ENCODE data around the gene SIGLEC11.
"Not testable (repeated sequence)": the region's sequence is repeated elsewhere in the genome, so short reads cannot be mapped to it uniquely, and the experiment has no call there.

SIGLEC11 gene, protein sequence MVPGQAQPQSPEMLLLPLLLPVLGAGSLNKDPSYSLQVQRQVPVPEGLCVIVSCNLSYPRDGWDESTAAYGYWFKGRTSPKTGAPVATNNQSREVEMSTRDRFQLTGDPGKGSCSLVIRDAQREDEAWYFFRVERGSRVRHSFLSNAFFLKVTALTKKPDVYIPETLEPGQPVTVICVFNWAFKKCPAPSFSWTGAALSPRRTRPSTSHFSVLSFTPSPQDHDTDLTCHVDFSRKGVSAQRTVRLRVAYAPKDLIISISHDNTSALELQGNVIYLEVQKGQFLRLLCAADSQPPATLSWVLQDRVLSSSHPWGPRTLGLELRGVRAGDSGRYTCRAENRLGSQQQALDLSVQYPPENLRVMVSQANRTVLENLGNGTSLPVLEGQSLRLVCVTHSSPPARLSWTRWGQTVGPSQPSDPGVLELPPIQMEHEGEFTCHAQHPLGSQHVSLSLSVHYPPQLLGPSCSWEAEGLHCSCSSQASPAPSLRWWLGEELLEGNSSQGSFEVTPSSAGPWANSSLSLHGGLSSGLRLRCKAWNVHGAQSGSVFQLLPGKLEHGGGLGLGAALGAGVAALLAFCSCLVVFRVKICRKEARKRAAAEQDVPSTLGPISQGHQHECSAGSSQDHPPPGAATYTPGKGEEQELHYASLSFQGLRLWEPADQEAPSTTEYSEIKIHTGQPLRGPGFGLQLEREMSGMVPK

GRCh38 chr19:49960980-49961379, at the start of gene SIGLEC11:
Gene SIGLEC11 (minus strand): TSS chr19:49961172. CDS start chr19:49961081, 91 bp downstream.
- not testable (repeated sequence) for DNase-seq

- DNase-seq: no peak
These were observed 47.6 kb upstream of the SIGLEC11 start for GRCh38 chr19:50008532-50008931.

DNA sequence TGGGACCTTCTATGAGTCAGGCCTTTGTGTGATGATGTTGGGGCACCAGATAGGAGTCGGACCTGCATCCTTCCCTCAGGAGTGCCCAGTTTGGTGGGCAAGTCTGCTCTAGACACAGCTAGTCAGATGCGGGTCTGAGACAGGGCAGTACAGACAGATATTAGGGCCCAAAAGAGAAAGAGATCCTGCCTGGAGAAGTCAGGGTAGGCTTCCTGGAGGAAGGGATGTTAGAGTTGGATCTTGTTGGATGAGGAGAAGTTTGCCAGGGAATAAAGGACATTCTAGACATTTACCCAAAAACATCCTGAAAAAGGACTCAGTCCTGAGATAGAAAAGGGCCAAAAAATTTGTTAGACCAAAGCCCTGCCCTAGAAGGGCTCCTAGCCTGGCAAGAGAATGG, 47.0 kb upstream of the SIGLEC11 start:
- DNase-seq: no peak

- DNase-seq: no peak
These were observed 46.2 kb upstream of the SIGLEC11 start for GRCh38 chr19:50007170-50007569.

GRCh38 chr19:50005428-50005827, 44.5 kb upstream of the SIGLEC11 start:
- DNase-seq: no peak

- peak in 16 of 58 donors; percentile 9 to 61 (median 24) for DNase-seq
These were observed 42.9 kb upstream of the SIGLEC11 start for GRCh38 chr19:50003810-50004419.

GRCh38 chr19:50003254-50003788, 42.3 kb upstream of the SIGLEC11 start:
- DNase-seq: no peak

GRCh38 chr19:50002386-50002960, 41.5 kb upstream of the SIGLEC11 start:
- peak in 3 of 58 donors; percentile 7 to 16 (median 8) for DNase-seq

DNA sequence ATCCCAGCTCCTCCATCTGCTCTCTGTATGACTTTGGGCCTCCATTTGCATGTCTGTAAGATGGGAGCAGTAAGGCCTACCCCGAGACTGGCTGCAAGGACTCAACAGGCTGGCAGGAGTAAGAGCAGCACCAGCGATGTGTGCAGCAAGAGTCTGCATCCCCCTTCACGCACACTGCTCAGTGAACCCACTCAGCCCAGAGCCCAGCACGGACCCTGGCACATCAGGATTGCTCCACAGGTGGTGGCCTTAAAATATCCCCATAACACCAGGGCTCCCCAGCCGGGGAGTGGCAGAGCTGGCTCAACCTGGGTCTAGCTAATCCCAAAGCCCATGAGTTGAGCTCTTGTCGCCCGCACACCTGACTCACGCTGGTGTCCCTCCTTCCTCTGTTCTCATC, 40.8 kb upstream of the SIGLEC11 start:
- no peak for DNase-seq

DNA sequence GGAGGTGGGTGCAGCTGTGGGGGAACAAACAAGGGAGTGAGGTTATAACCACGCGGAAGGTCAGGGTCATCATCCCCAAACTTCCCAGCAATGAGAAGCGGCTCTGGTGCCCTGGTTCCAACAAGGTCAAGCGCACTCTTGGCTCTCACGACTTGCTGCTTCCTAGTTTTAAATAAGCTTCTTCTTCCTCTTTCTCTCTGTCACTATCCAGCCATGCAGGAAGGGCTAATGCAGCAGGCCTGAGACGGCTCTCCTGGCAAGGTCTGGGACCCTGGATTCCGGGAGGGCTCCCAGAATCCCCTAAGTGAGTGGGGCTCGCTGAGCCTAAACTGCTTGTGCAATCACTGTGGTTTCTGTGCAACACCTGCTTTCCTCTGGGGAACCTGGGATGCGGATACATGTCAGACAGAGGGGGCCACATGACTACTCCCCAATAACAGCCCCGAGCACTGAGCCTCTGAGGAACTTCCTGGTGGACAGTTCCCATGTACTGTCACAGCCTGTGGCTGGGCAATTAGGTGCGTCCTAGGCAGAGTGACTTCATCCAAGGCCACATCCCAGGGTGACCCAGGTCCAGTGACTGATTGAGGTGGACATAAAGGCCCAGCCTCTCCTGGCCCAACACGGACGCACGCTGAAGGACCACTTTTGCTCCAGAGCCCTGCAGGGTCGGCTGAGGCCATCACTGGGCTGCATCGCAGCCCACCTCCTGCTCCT, 40.0 kb upstream of the SIGLEC11 start:
- no peak for DNase-seq

GRCh38 chr19:50000038-50000840, 39.3 kb upstream of the SIGLEC11 start:
- no peak for DNase-seq

DNA sequence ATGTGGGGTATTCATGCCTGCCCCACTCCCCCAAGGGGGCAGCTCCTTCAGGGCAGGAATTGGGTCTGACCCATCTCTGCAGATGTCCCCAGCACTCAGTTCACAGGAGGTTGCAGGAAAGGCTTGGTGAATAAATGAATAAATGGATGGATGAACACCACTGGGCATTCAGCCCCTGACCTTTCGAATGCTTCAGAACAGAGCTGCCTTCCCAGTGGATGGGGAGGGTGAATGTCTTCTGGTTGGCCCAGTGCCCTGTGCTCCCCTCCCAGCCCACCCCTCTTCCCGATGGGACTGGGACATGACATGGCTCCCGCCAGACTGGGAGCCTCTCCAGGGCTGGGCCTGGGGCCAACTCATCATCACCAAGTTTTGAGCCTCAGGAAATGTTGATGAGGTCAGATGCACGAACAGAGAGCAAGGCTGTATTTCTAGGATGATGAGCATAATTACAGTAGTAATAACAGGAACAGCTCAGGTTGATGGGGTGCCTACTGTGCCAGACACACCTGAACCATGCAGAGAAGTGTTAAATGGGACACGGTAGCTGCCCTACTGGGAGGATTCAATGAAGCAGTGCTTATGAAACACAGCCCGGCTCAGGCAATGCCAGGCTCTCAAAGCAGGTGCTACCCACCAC, 38.5 kb upstream of the SIGLEC11 start:
- peak in 5 of 58 donors; percentile 5 to 62 (median 12) for DNase-seq

- peak in 3 of 58 donors; percentile 7 to 15 (median 9) for DNase-seq
These were observed 36.7 kb upstream of the SIGLEC11 start for GRCh38 chr19:49997709-49998108.

- peak in 23 of 58 donors; percentile 3 to 67 (median 24) for DNase-seq
These were observed 27.5 kb upstream of the SIGLEC11 start for GRCh38 chr19:49988433-49988832.

- no peak for DNase-seq
These were observed 27.0 kb upstream of the SIGLEC11 start for GRCh38 chr19:49988007-49988406.

GRCh38 chr19:49987159-49987698, 26.3 kb upstream of the SIGLEC11 start:
- peak in 48 of 58 donors; percentile 7 to 61 (median 38) for DNase-seq

DNA sequence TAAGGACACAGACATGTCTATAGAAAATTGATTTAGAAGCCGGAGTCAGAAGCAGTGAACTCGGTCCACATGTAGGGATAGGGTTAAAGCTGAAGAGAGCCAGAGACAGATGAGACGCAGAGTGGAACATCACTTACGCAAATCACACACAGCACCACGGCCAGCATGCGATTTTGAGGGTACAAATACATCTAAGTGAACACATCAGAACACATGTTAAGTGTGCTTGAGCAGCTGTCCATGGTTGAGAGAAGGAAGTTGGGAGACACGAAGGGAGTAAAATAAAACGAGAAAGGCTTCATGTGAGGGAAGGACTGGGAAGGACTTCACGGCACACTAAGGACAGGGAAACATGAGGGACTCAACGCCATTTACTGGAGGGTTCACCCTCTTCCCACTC, 25.4 kb upstream of the SIGLEC11 start:
- DNase-seq: no peak

GRCh38 chr19:49985871-49986270, 24.9 kb upstream of the SIGLEC11 start:
- peak in 6 of 58 donors; percentile 3 to 28 (median 14) for DNase-seq

GRCh38 chr19:49984491-49984890, 23.5 kb upstream of the SIGLEC11 start:
- no peak for DNase-seq

All from anterior cingulate cortex (tissue), 58 donors.